SK-N-SH (cell line): Measurements from ENCODE around the gene GALNT11. TPM values are rescaled to one million over a fixed set of nuclear protein-coding genes. Genes with fewer than 3 reads are reported as not detected.

ENCODE experiments used
- CTCF ChIA-PET: fragments of 300-600, 350-600 bp; formaldehyde crosslinking; extraction: SDS; loops from one replicate; lab custom pipeline; 2021; lab: Yijun Ruan, JAX
- POLR2A ChIA-PET: fragments of 350-600 bp; sonication (Branson Sonifier 250); formaldehyde crosslinking; extraction: SDS; loops from one replicate; lab custom pipeline; 2020; ENCODE audit warnings: antibody characterized with exemption, inconsistent platforms; lab: Yijun Ruan, JAX
- DNase-seq: peaks from one replicate; pipeline ENCODE4 v3.0.0; 2012
- H2AFZ ChIP-seq: fragments of 200-600 bp; sonication (generic); 2 replicates; pipeline ENCODE4 v1.8.1; 2016; ENCODE audit warnings: antibody characterized with exemption, mild to moderate bottlenecking, low read depth
- H3F3A ChIP-seq: fragments of 200-600 bp; sonication (generic); replicated peaks from 2 replicates; pipeline ENCODE3; 2016; ENCODE audit warnings: antibody characterized with exemption, mild to moderate bottlenecking; ENCODE audit not compliant: insufficient read depth
- H3K27ac ChIP-seq, 2 experiments: fragments of 200-500 bp in 1 of 2; fragments of 200-600 bp in 1 of 2; sonication (Bioruptor generic) in 1 of 2; sonication (generic), shearing (Covaris generic) in 1 of 2; 2 replicates each; pipeline versions ENCODE4 v1.5.1 to v1.6.1; 2014 to 2016; ENCODE audit warnings: low read depth in 2 of 2, inconsistent platforms in 1 of 2, low read length in 1 of 2, mild to moderate bottlenecking in 1 of 2, mixed read lengths in 1 of 2
- H3K27me3 ChIP-seq: fragments of 200-600 bp; sonication (generic), shearing (Covaris generic); 2 replicates; pipeline ENCODE4 v1.6.1; 2016; ENCODE audit warnings: mixed run types; ENCODE audit not compliant: insufficient read depth
- H3K36me3 ChIP-seq, 2 experiments: fragments of 200-500 bp in 1 of 2; fragments of 200-600 bp in 1 of 2; sonication (Bioruptor generic) in 1 of 2; sonication (generic) in 1 of 2; replicated peaks in 1 of 2; 2 replicates each; pipeline versions ENCODE3 to v1.5.1; 2014 to 2016; ENCODE audit warnings: low read length in 1 of 2, mild to moderate bottlenecking in 1 of 2; ENCODE audit not compliant: insufficient read depth in 2 of 2, control insufficient read depth in 1 of 2
- H3K4me1 ChIP-seq, 2 experiments: fragments of 200-500 bp in 1 of 2; fragments of 200-600 bp in 1 of 2; sonication (Bioruptor generic) in 1 of 2; sonication (generic), shearing (Covaris generic) in 1 of 2; 2 replicates each; pipeline versions ENCODE4 v1.5.1 to v1.6.1; 2014 to 2016; ENCODE audit warnings: low read depth in 1 of 2, low read length in 1 of 2, mixed run types in 1 of 2; ENCODE audit not compliant: insufficient read depth in 2 of 2, control insufficient read depth in 1 of 2
- H3K4me2 ChIP-seq: fragments of 200-600 bp; sonication (generic), shearing (Covaris generic); 2 replicates; pipeline ENCODE4 v1.6.1; 2017; ENCODE audit warnings: mixed run types
- H3K4me3 ChIP-seq, 2 experiments: fragments of 200-500 bp in 1 of 2; fragments of 200-600 bp in 1 of 2; sonication (Bioruptor generic) in 1 of 2; sonication (generic), shearing (Covaris generic) in 1 of 2; 2 replicates each; pipeline versions ENCODE4 v1.5.1 to v1.8.1; 2014 to 2016; ENCODE audit warnings: low read depth in 2 of 2, inconsistent platforms in 1 of 2, low read length in 1 of 2, mild to moderate bottlenecking in 1 of 2, mixed read lengths in 1 of 2, moderate library complexity in 1 of 2
- H3K79me2 ChIP-seq: fragments of 200-600 bp; sonication (generic); 2 replicates; pipeline ENCODE4 v1.8.1; 2017; ENCODE audit warnings: mild to moderate bottlenecking; ENCODE audit not compliant: insufficient read depth
- H3K9ac ChIP-seq: fragments of 200-600 bp; sonication (generic); 2 replicates; pipeline ENCODE4 v1.6.1; 2017; ENCODE audit warnings: mixed run types
- H3K9me2 ChIP-seq: fragments of 200-600 bp; sonication (generic); 2 replicates; pipeline ENCODE4 v1.6.1; 2017; ENCODE audit warnings: mixed run types
- H3K9me3 ChIP-seq: fragments of 200-600 bp; sonication (generic); 2 replicates; pipeline ENCODE4 v1.6.1; 2017; ENCODE audit warnings: mixed run types, mild to moderate bottlenecking, moderate library complexity
- H4K20me1 ChIP-seq: fragments of 200-600 bp; sonication (generic); 2 replicates; pipeline ENCODE4 v1.6.1; 2017; ENCODE audit warnings: mild to moderate bottlenecking, mixed run types; ENCODE audit not compliant: insufficient read depth
- EP300 ChIP-seq, 2 experiments: IDR thresholded peaks; 2 replicates each; pipeline versions ENCODE4 v1.4.0 to v1.6.1; 2012; ENCODE audit warnings: borderline replicate concordance in 1 of 2, low read depth in 1 of 2, low read length in 1 of 2
- FOSL2 ChIP-seq: IDR thresholded peaks from 2 replicates; pipeline ENCODE4 v1.4.0; 2012; ENCODE audit warnings: low read depth, mild to moderate bottlenecking, moderate library complexity, borderline replicate concordance
- GATA2 ChIP-seq: sonication (generic); formaldehyde crosslinking; IDR thresholded peaks from 2 replicates; pipeline ENCODE4 v1.5.0; 2020; ENCODE audit warnings: mild to moderate bottlenecking, missing genetic modification reagents
- NRF1 ChIP-seq: IDR thresholded peaks from 2 replicates; pipeline ENCODE4 v1.6.1; 2012; ENCODE audit warnings: low read depth, mild to moderate bottlenecking, low read length
- RAD21 ChIP-seq: IDR thresholded peaks from 2 replicates; pipeline ENCODE4 v1.6.1; 2012; ENCODE audit warnings: mild to moderate bottlenecking, low read length
- REST ChIP-seq: IDR thresholded peaks from 2 replicates; pipeline ENCODE4 v1.6.1; 2012; ENCODE audit warnings: mild to moderate bottlenecking, low read depth, low read length, moderate library complexity
- RXRA ChIP-seq: IDR thresholded peaks from 2 replicates; pipeline ENCODE4 v1.4.0; 2012; ENCODE audit warnings: low read depth, mild to moderate bottlenecking, borderline replicate concordance
- TCF12 ChIP-seq: IDR thresholded peaks from 2 replicates; pipeline ENCODE4 v1.4.0; 2012
- TEAD4 ChIP-seq: IDR thresholded peaks from 2 replicates; pipeline ENCODE4 v1.4.0; 2012; ENCODE audit warnings: mild to moderate bottlenecking, borderline replicate concordance; ENCODE audit not compliant: insufficient read depth
- WGBS: methylation state at CpG from one replicate; pipeline ENCODE4 v1.1.6; 2017; ENCODE audit warnings: low lambda C conversion rate; 5-methylcytosine and 5-hydroxymethylcytosine counted together
- polyA plus RNA-seq, 3 experiments: library from polyadenylated mRNA; depleted of rRNA; stranded (reverse); fragments of >200 nt; gene quantifications; 2 replicates each; pipeline ENCODE4 v1.2.3, GENCODE V29; 2012
- TF ChIP-seq, protein P1 (sequence below): IDR thresholded peaks from 2 replicates; pipeline ENCODE4; 2012

Gene GALNT11
- polyA plus RNA-seq, 1 of the 3 experiments (the other 2 are of a cell fraction), result 70.0 TPM

- DNase-seq, result peak; percentile 26
- H3K27ac ChIP-seq, result peak overlapping the region in 1 of 2 experiments; percentile 60; a peak in 2 of 4 replicates
- H3K9me2 ChIP-seq, result no peaks in the 10 kb centered on the region
- ChIA-PET POLR2A (interaction anchor here (1.6 kb wide), 1 partner anchor 9 kb away, joined by 5 read pairs; no protein-coding TSS in a partner anchor), CTCF (interaction anchor here (0.9 to 2.2 kb wide), 8 partner anchors 10 to 53 kb away, joined by 3 to 6 read pairs (median 4); no protein-coding TSS in a partner anchor)
- H4K20me1 ChIP-seq, result no peaks in the 10 kb centered on the region
- H3K9ac ChIP-seq, result no peak overlapping the region
- WGBS, result 88% methylated on average over 8 of the region's 8 CpGs
- no peaks in the 10 kb centered on the region for H3K27me3 ChIP-seq
- H3K79me2 ChIP-seq, result no peaks in the 10 kb centered on the region; the same call in 1 of the 2 replicates
- H3K4me1 ChIP-seq, result peaks cover 6 to 25% of the 10 kb centered on the region in 2 experiments; a peak in 3 of 4 replicates
- H3K4me2 ChIP-seq, result no peak overlapping the region
- peaks cover 6% of the 10 kb centered on the region for H3F3A ChIP-seq
- TF ChIP-seq TCF12 (no peak), REST (no peak), GATA2 (CRISPR knock-in tag) (0 out of 2 replicates have a peak, but pooled peaks have one; percentile 25), NRF1 (no peak)
- TF ChIP-seq, protein P1, sequence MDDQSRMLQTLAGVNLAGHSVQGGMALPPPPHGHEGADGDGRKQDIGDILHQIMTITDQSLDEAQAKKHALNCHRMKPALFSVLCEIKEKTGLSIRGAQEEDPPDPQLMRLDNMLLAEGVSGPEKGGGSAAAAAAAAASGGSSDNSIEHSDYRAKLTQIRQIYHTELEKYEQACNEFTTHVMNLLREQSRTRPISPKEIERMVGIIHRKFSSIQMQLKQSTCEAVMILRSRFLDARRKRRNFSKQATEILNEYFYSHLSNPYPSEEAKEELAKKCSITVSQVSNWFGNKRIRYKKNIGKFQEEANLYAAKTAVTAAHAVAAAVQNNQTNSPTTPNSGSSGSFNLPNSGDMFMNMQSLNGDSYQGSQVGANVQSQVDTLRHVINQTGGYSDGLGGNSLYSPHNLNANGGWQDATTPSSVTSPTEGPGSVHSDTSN, result no peak
- no peaks in the 10 kb centered on the region for H3K9me3 ChIP-seq
- H2AFZ ChIP-seq, result no peak overlapping the region
- H3K4me3 ChIP-seq, result no peak overlapping the region
- no peaks in the 10 kb centered on the region for H3K36me3 ChIP-seq
Observed at GRCh38 chr7:152076940-152077933, 51.8 kb downstream of the GALNT11 start.

DNA sequence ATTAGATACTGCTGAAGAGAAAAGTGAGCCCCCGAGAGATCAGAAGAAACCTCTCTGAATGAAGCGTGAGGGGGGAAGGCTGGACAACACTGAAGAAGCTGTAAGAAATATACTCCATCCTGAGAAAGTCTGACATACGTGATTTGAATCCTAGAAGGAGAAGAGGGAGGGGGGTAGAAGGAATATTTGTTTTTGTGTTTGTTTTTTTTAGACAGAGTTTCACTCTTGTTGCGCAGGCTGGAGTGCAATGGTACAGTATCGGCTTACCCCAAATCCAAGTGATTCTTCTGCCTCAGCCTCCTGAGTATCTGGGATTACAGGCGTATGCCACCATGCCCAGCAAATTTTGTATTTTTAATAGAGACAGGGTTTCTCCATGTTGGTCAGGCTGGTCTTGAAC is 52.6 kb downstream of the GALNT11 start:
- no peaks in the 10 kb centered on the region for H3K27me3 ChIP-seq
- peaks cover 6 to 22% of the 10 kb centered on the region in 2 experiments; a peak in 3 of 4 replicates for H3K4me1 ChIP-seq
- DNase-seq, result no peak
- H3K9me3 ChIP-seq, result no peaks in the 10 kb centered on the region
- peaks cover 3% of the 10 kb centered on the region for H3F3A ChIP-seq
- no peaks in the 10 kb centered on the region for H3K36me3 ChIP-seq
- peak overlapping the region in 1 of 2 experiments; percentile 60; a peak in 2 of 4 replicates for H3K27ac ChIP-seq
- no peak for TF ChIP-seq RXRA
- no peak for TF ChIP-seq TEAD4
- no peak for TF ChIP-seq EP300 (IDR thresholded peaks at IDR 0.05; ENCODE audit: borderline replicate concordance in 1 of 2, low read depth in 1 of 2, low read length in 1 of 2)
- no peak for TF ChIP-seq RAD21
- no peak for TF ChIP-seq FOSL2
- TF ChIP-seq TCF12, result no peak
- no peak for TF ChIP-seq GATA2 (CRISPR knock-in tag)
- H4K20me1 ChIP-seq, result no peaks in the 10 kb centered on the region
- H3K9ac ChIP-seq, result no peak overlapping the region
- no peak overlapping the region for H3K4me2 ChIP-seq
- POLR2A ChIA-PET, result interaction anchor here (1.6 kb wide), 1 partner anchor 9 kb away, joined by 5 read pairs; no protein-coding TSS in a partner anchor
- no peak overlapping the region for H2AFZ ChIP-seq
- H3K79me2 ChIP-seq, result no peaks in the 10 kb centered on the region; the same call in 1 of the 2 replicates
- CTCF ChIA-PET, result interaction anchor here (1.9 kb wide), 1 partner anchor 9 kb away, joined by 5 read pairs; no protein-coding TSS in a partner anchor
- H3K9me2 ChIP-seq, result no peaks in the 10 kb centered on the region
- 90% methylated on average over 6 of the region's 6 CpGs for WGBS
- H3K4me3 ChIP-seq, result no peak overlapping the region
